Trophoblast cell (in vitro differentiated cells and primary cell): ENCODE results near the gene SLA2.
"Not testable (repeated sequence)": the region's sequence is repeated elsewhere in the genome, so short reads cannot be mapped to it uniquely, and the experiment has no call there.

ENCODE experiments used
- DNase-seq, 2 donors: peaks; one replicate each; pipeline ENCODE4 v3.0.0-alpha.2; 2016
- H2AFZ ChIP-seq: 2 replicates; pipeline ENCODE4 v1.6.1; 2013; ENCODE audit warnings: low read length, moderate library complexity, mild to moderate bottlenecking; ENCODE audit not compliant: insufficient read depth, poor library complexity
- H2AK5ac ChIP-seq: 2 replicates; pipeline ENCODE4 v1.6.1; 2013; ENCODE audit warnings: mild to moderate bottlenecking, low read length
- H2BK120ac ChIP-seq: 2 replicates; pipeline ENCODE4 v1.6.1; 2013; ENCODE audit warnings: low read length, mild to moderate bottlenecking, moderate library complexity; ENCODE audit not compliant: insufficient read depth, poor library complexity
- H2BK12ac ChIP-seq: 2 replicates; pipeline ENCODE4 v1.6.1; 2013; ENCODE audit warnings: mild to moderate bottlenecking, low read length, moderate library complexity
- H2BK5ac ChIP-seq: 2 replicates; pipeline ENCODE4 v1.6.1; 2013; ENCODE audit warnings: low read length, low read depth, moderate library complexity, mild to moderate bottlenecking; ENCODE audit not compliant: poor library complexity
- H3K14ac ChIP-seq: 2 replicates; pipeline ENCODE4 v1.6.1; 2013; ENCODE audit warnings: mild to moderate bottlenecking, low read length
- H3K18ac ChIP-seq: 2 replicates; pipeline ENCODE4 v1.6.1; 2013; ENCODE audit warnings: mild to moderate bottlenecking, low read length
- H3K23ac ChIP-seq: 2 replicates; pipeline ENCODE4 v1.6.1; 2013; ENCODE audit warnings: low read length
- H3K27ac ChIP-seq: 2 replicates; pipeline ENCODE4 v1.5.1; 2013; ENCODE audit warnings: low read depth, mild to moderate bottlenecking, inconsistent platforms, low read length, moderate library complexity
- H3K27me3 ChIP-seq: 2 replicates; pipeline ENCODE4 v1.6.1; 2013; ENCODE audit warnings: inconsistent platforms, mild to moderate bottlenecking, low read length, moderate library complexity; ENCODE audit not compliant: insufficient read depth
- H3K36me3 ChIP-seq, 2 experiments: 1 replicate in 1 of 2; 2 replicates in 1 of 2; pipeline ENCODE4 v1.6.1; 2013; ENCODE audit warnings: low read length in 2 of 2, mild to moderate bottlenecking in 2 of 2, moderate library complexity in 1 of 2; ENCODE audit not compliant: insufficient read depth in 2 of 2, control insufficient read depth in 1 of 2
- H3K4ac ChIP-seq: 2 replicates; pipeline ENCODE4 v1.6.1; 2013; ENCODE audit warnings: low read depth, mild to moderate bottlenecking, low read length, moderate library complexity
- H3K4me1 ChIP-seq, 2 experiments: 1 replicate in 1 of 2; 2 replicates in 1 of 2; pipeline ENCODE4 v1.6.1; 2013; ENCODE audit warnings: low read length in 2 of 2, mild to moderate bottlenecking in 2 of 2, moderate library complexity in 1 of 2; ENCODE audit not compliant: insufficient read depth in 2 of 2, control insufficient read depth in 1 of 2
- H3K4me2 ChIP-seq: 2 replicates; pipeline ENCODE4 v1.6.1; 2013; ENCODE audit warnings: inconsistent platforms, mild to moderate bottlenecking, low read length, moderate library complexity
- H3K4me3 ChIP-seq: 2 replicates; pipeline ENCODE4 v1.5.1; 2013; ENCODE audit warnings: mild to moderate bottlenecking, low read depth, low read length, inconsistent platforms
- H3K79me1 ChIP-seq: one replicate; pipeline ENCODE4 v1.6.1; 2013; ENCODE audit warnings: low read length
- H3K79me2 ChIP-seq: 2 replicates; pipeline ENCODE4 v1.6.1; 2013; ENCODE audit warnings: low read length, mild to moderate bottlenecking; ENCODE audit not compliant: control insufficient read depth, insufficient read depth, poor library complexity
- H3K9ac ChIP-seq: 2 replicates; pipeline ENCODE4 v1.6.1; 2013; ENCODE audit warnings: mild to moderate bottlenecking, low read length
- H3K9me3 ChIP-seq: 2 replicates; pipeline ENCODE4 v1.6.1; 2013; ENCODE audit warnings: low read depth, mild to moderate bottlenecking, control low read depth, inconsistent platforms, low read length; ENCODE audit not compliant: insufficient read depth
- H4K12ac ChIP-seq: 2 replicates; pipeline ENCODE4 v1.6.1; 2013; ENCODE audit warnings: low read depth, mild to moderate bottlenecking, low read length, moderate library complexity
- H4K8ac ChIP-seq: 2 replicates; pipeline ENCODE4 v1.6.1; 2013; ENCODE audit warnings: low read depth, mild to moderate bottlenecking, low read length, moderate library complexity
- H4K91ac ChIP-seq: one replicate; pipeline ENCODE4 v1.6.1; 2013; ENCODE audit warnings: low read depth, mild to moderate bottlenecking, low read length, moderate library complexity
- WGBS: extraction: QIAGEN DNeasy Blood & Tissue Kit; methylation state at CpG from one replicate; pipeline ENCODE4 v1.1.7; 2013; ENCODE audit warnings: missing lambda C conversion rate; ENCODE audit not compliant: insufficient read length, insufficient coverage; ENCODE audit errors: extremely low coverage; 5-methylcytosine and 5-hydroxymethylcytosine counted together

The SLA2 gene

DNA sequence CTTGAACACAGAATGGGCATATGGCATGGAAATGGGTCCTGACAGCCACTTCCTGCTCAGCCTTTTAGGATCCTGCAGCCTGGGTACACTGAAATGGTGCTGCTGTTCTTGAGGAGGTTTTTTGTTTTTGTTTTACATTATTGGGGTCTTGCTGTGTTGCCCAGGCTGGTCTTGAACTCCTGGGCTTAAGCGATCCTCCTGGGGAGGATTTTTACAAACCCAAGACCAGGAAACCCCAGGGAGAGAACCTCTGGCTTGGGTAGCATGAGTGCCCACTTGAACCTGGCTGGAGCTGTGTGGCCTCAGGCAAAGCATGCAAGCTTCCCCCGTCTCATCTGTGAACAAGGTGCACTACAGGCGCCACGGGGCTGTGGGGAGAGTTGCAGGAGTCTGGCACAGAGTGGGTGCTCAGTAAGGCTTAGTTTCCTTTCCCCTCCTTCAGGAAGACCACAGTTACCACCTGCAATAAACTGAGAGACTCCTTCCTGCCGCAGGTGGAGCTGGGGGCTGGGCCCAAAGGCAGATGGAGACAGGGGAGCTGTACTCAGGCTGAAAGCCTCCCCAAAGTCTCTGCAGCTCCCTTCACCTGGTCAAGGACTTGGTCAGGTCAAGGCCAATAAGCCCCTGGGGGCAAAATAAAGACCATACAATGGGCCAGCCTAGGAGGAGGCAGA lies 1.8 kb downstream of the SLA2 start:
- Histone ChIP-seq H3K23ac (no peak overlapping the region), H3K79me2 (no peaks in the 10 kb centered on the region), H3K4me3 (no peak overlapping the region), H2BK120ac (no peak overlapping the region), H3K14ac (no peak overlapping the region), H4K8ac (no peak overlapping the region), H3K27me3 (no peaks in the 10 kb centered on the region), H2AK5ac (no peak overlapping the region), H2BK12ac (no peak overlapping the region), H3K36me3 (no peaks in the 10 kb centered on the region), H3K4me1 (no peaks in the 10 kb centered on the region), H3K4me2 (no peak overlapping the region), H3K27ac (no peak overlapping the region), H3K9ac (no peak overlapping the region), H3K79me1 (no peaks in the 10 kb centered on the region), H4K12ac (no peak overlapping the region), H3K9me3 (no peaks in the 10 kb centered on the region), H3K18ac (no peak overlapping the region), H3K4ac (no peak overlapping the region), H2BK5ac (no peak overlapping the region), H2AFZ (no peak overlapping the region), H4K91ac (no peak overlapping the region)
- no peak for DNase-seq
- WGBS = no CpG with 5 or more reads among the region's 5 CpGs

DNA sequence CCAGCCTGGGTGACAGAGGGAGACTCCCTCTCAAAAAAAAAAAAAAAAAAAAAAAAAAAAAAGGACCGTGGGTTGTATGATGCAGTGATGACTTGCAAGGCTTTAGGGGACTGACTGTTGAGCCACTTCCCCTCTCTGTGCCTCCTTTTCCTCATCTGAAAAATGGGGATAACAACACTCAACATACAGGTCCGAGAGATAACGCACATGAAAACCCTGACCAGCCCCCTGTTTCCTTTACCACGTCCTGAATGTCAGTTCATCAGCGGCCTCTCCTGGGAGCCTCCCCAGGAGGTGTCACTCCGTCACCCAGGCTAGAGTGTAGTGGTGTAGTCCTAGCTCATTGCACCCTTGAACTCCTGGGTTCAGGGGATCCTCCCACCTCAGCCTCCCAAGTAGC lies 3.9 kb downstream of the SLA2 start:
- H3K4me3 ChIP-seq = no peak overlapping the region
- no peak overlapping the region for H2BK5ac ChIP-seq
- no peak overlapping the region for H2BK12ac ChIP-seq
- H3K79me1 ChIP-seq = no peaks in the 10 kb centered on the region
- no peak overlapping the region for H3K14ac ChIP-seq
- H3K4me2 ChIP-seq = no peak overlapping the region
- H3K27ac ChIP-seq = no peak overlapping the region
- no peak overlapping the region for H3K23ac ChIP-seq
- H3K36me3 ChIP-seq = no peaks in the 10 kb centered on the region
- H3K79me2 ChIP-seq = no peaks in the 10 kb centered on the region
- H3K18ac ChIP-seq = no peak overlapping the region
- no peak for DNase-seq
- no peaks in the 10 kb centered on the region for H3K9me3 ChIP-seq
- no peak overlapping the region for H4K8ac ChIP-seq
- no peak overlapping the region for H2BK120ac ChIP-seq
- H3K27me3 ChIP-seq = no peaks in the 10 kb centered on the region
- WGBS = no CpG with 5 or more reads among the region's 6 CpGs
- H4K91ac ChIP-seq = no peak overlapping the region
- H4K12ac ChIP-seq = no peak overlapping the region
- no peak overlapping the region for H3K4ac ChIP-seq
- no peak overlapping the region for H2AFZ ChIP-seq
- H3K9ac ChIP-seq = no peak overlapping the region
- H3K4me1 ChIP-seq = no peaks in the 10 kb centered on the region
- H2AK5ac ChIP-seq = no peak overlapping the region

DNA sequence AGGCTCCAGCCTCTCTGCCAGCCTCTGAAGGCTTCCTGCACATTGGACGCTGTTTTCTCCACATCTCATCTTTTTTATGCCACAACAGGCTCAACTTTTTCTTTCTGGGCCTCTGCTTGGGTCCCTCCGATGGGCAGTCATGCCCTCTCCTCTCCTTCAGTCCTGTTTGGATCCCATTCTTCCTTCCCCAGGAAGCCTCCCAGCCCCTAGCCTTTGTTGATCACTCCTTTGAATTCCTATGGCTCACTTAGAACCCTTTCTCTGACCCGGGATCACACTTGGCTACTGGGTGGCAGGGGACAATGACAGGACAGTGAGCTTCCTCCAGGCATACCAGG lies 4.5 kb downstream of the SLA2 start:
- Histone ChIP-seq H2BK12ac (no peak overlapping the region), H3K36me3 (no peaks in the 10 kb centered on the region), H3K79me1 (no peaks in the 10 kb centered on the region), H3K4me3 (no peak overlapping the region), H2AFZ (no peak overlapping the region), H2AK5ac (no peak overlapping the region), H4K8ac (no peak overlapping the region), H3K18ac (no peak overlapping the region), H4K12ac (no peak overlapping the region), H3K23ac (no peak overlapping the region), H2BK5ac (no peak overlapping the region), H3K27me3 (no peaks in the 10 kb centered on the region), H2BK120ac (no peak overlapping the region), H3K4me2 (no peak overlapping the region), H3K27ac (no peak overlapping the region), H3K79me2 (no peaks in the 10 kb centered on the region), H3K4ac (no peak overlapping the region), H4K91ac (no peak overlapping the region), H3K9me3 (no peaks in the 10 kb centered on the region), H3K9ac (no peak overlapping the region), H3K14ac (no peak overlapping the region), H3K4me1 (no peaks in the 10 kb centered on the region)
- no peak for DNase-seq
- no CpG with 5 or more reads among the region's 3 CpGs for WGBS

GRCh38 chr20:36638876-36639400 lies 7.1 kb downstream of the SLA2 start:
- not testable (repeated sequence) for H3K4ac ChIP-seq, H4K12ac ChIP-seq, H3K18ac ChIP-seq, H3K27me3 ChIP-seq, H3K9me3 ChIP-seq, H2BK5ac ChIP-seq, H3K27ac ChIP-seq, H2BK12ac ChIP-seq, H3K4me3 ChIP-seq, H3K14ac ChIP-seq, H3K4me1 ChIP-seq, H2AFZ ChIP-seq, H3K23ac ChIP-seq, H3K79me2 ChIP-seq, H3K4me2 ChIP-seq, H3K9ac ChIP-seq, H3K36me3 ChIP-seq, H2AK5ac ChIP-seq, H3K79me1 ChIP-seq, H4K91ac ChIP-seq, DNase-seq, H2BK120ac ChIP-seq, H4K8ac ChIP-seq
- no CpG with 5 or more reads among the region's 12 CpGs for WGBS
